Pons (tissue), 1 donor: ENCODE results near the gene OS9.

ENCODE experiments used
- DNase-seq: peaks from one replicate; pipeline ENCODE4 v3.0.0-alpha.2; 2016; ENCODE audit warnings: low spot score

The OS9 gene

GRCh38 chr12:57737467-57738460, 43.8 kb downstream of the OS9 start:
- DNase-seq: no peak

- no peak for DNase-seq
These were observed 44.8 kb downstream of the OS9 start, which contains the start of gene AGAP2 for GRCh38 chr12:57738661-57739237. Gene AGAP2, minus strand, starts transcription at chr12:57738742. Its CDS starts 496 bp downstream, at chr12:57738246.

DNA sequence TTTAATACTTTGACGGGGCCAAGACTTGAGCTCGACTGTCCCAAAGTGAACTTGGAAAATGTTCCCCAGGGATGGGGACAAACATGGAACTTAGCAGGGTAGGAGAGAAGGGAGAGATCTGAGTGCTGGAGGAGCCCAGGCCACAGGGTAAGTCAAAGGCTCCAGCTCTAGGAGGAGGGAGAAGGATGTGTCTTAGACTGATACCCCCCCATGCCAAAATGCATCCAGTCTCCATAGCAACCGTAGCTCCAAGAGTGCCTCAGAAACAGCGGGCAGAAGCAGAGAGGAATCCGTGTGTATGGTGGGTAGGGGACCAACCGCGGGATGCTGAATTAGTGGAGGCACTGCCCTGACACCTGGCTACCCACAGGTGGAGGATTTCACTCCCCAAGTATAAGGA, 45.5 kb downstream of the OS9 start:
- no peak for DNase-seq

- no peak for DNase-seq
These were observed 46.1 kb downstream of the OS9 start for GRCh38 chr12:57739914-57740538.

- DNase-seq: no peak
These were observed 46.9 kb downstream of the OS9 start for GRCh38 chr12:57740656-57741412.

DNA sequence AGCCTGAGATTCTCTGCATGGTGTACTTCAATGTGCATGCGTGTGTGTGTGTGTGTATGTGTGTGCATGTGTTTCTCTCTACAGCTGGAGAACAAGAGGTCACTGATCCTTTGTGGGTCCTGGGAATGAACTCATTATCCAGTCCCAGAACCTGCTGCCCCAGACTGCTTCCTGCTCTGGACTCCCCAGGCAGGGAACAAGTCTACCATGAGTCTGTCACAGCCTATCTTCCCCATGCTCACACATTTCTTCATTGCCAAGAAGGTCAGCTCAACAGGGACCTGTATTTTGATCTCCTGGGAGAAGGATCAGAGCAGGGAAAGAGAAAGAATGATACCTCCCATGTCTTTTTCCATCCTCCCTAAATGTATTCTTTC, 47.5 kb downstream of the OS9 start:
- DNase-seq: no peak

GRCh38 chr12:57741844-57742738, 48.2 kb downstream of the OS9 start:
- DNase-seq: no peak

GRCh38 chr12:57743769-57744168, 49.8 kb downstream of the OS9 start:
- no peak for DNase-seq

GRCh38 chr12:57744194-57744776, 50.4 kb downstream of the OS9 start:
- DNase-seq: no peak

GRCh38 chr12:57744777-57745484, 51.0 kb downstream of the OS9 start, which contains the start of gene TSPAN31:
Gene TSPAN31, plus strand, starts transcription at chr12:57745039. Its CDS starts 116 bp downstream, at chr12:57745155.
- peak; percentile 99 for DNase-seq

DNA sequence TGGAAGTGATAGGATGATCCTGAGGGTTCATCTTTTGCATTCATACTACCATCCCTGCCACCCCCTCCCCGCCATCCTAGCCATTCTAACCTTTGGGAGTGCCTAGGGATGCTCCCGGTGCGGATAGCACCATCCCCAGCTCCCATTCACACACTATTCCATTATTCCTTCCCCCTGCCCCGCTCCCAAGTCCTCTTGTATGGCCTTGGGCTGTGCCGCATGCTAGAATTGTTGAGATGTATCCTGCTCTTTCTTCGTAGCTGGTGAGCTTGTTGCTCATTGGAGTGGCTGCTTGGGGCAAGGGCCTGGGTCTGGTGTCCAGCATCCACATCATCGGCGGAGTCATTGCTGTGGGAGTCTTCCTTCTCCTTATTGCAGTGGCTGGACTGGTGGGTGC, 51.6 kb downstream of the OS9 start:
- DNase-seq: no peak

GRCh38 chr12:57746025-57746424, 52.1 kb downstream of the OS9 start:
- DNase-seq: no peak

DNA sequence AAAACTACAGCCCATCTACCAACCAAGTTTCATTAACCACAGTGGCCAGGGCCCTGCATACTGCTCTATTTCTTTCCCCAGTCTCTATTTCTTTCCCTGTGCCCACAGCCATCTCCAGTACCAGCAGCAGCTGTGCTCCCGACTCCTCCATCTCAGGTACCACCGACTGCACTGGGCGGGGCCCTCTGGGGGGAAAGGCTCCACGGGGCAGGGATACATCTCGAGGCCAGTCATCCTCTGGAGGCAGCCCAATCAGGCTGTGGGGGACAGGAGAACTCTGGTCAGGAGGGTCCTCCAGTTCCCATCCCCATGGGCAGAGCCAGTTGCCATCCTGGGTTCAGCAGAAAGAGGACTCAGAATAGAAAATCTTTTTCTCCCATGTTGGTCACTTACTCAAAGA, 55.1 kb downstream of the OS9 start:
- DNase-seq: no peak

GRCh38 chr12:57750561-57751431, 56.9 kb downstream of the OS9 start:
- no peak for DNase-seq

- DNase-seq: no peak
These were observed 57.5 kb downstream of the OS9 start for GRCh38 chr12:57751432-57751787.

DNA sequence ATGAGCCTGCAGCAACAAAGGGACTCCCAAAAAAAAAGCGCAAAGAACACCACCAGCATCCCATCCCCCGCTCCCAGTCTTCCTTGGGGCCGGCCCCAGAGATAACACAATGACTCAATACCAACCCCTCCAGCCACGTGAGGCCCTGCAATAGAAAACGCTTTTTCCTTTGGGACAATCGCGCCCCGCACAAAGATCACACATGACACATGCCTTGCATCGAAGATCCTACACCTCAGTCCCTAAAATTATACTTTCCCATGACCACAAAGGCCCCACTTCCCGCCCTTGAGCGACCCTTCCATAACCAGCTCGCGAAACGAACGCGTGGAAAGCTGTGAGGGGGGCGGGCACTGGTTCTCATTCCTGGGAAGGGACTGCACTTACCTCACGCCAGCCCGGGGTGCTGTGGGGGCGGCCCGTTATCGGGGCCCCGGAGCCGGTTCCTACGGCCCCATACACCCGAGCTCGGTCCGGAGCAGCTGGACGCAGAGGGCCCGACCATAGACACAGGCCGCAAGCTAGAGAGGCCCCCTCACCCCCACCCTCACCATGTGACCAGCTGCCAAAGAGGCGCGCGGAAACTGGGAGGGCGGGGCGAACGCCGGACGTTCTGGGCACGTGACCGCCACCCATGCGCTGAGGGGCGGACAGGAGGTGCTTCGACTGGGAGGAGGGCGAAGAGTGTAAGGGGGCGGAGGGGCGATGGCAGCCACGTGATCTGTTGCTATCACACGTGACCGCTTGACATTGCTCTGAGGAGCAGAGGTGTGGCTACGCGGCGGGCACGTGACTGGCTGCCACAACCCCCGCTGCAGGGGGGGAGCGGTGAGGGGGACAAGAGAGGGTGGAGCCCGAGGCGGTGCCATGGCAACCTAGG, 58.1 kb downstream of the OS9 start, which contains the start of gene CDK4:
TSS of gene CDK4 (minus strand) at position 523 of the 880 bp plus-strand sequence. CDS start 593 bp downstream, outside the sequence.
- peak; percentile 99 for DNase-seq

- no peak for DNase-seq
These were observed 58.7 kb downstream of the OS9 start for GRCh38 chr12:57752668-57753000.

- no peak for DNase-seq
These were observed 59.9 kb downstream of the OS9 start for GRCh38 chr12:57753756-57754337.
